ENCODE measurements around the gene CCR4. TPM values are rescaled to one million over a fixed set of nuclear protein-coding genes. Genes with fewer than 3 reads are reported as not detected.

The CCR4 gene
- polyA plus RNA-seq, 1 donor from 2014 or later = not detected

DNA sequence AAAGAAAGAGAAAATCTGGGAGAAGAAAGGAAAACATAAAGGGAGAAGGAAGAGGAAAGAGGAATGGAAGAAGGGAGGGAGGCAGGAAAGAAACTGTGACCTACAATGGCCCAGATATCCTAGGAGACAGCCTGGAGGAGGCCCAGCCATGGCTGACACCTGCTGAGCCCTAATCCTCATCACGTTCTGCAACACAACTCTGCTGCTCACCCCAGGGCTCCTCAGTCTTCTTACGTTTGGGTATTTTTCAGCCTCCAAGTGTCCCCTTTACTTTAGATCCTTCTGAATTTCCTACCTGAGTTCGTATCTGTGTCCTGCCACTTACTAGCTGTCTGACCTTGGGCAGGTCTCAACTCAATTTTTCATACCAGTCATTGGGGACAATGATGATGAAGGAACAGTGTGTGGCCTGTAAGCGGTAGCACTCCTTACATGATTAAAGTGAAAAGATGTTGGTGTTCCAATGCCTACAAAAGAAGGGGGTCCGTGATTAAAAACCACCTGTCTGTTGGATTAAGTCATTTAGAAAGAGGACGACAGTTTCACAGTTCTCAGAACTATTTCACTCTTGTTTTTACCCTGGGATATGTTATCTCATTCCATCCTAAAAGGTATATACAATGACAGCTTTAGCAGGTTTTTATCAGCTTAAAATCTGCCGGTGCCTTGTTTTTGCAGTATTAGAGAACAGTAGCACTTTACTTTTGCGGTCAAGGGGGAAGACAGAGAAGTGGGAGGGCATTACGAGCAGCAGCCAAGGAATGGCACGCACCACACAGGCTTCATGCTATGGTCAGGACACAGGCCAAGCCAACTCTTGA, 47.4 kb downstream of the CCR4 start:
- Histone ChIP-seq H3K79me2 (replicated peaks; ENCODE audit: insufficient read depth, low read length) (no peaks in the 10 kb centered on the region), H3K27ac (ENCODE audit: low read length) (no peak overlapping the region), H3K36me3 (ENCODE audit: insufficient read depth, low read length) (no peaks in the 10 kb centered on the region), H3K9ac (ENCODE audit: low read length) (no peak overlapping the region), H3F3A (ENCODE audit: insufficient read depth, low read length, poor library complexity, severe bottlenecking) (no peaks in the 10 kb centered on the region), H3K9me3 (ENCODE audit: low read length) (no peaks in the 10 kb centered on the region), H3K4me3 (ENCODE audit: low read length) (no peak overlapping the region), H4K20me1 (ENCODE audit: insufficient read depth) (no peaks in the 10 kb centered on the region), H3K9me2 (ENCODE audit: insufficient read depth, low read length) (no peaks in the 10 kb centered on the region), H3K4me2 (ENCODE audit: low read length) (no peak overlapping the region), H2AFZ (ENCODE audit: low read depth, low read length) (no peak overlapping the region), H3K27me3 (ENCODE audit: insufficient read depth, low read depth, low read length) (no peaks in the 10 kb centered on the region)
- TF ChIP-seq SMC3 (conservative IDR thresholded peaks at IDR 0.05; ENCODE audit: poor library complexity) (no peak), EZH2 (IDR thresholded peaks at IDR 0.05; ENCODE audit: borderline replicate concordance, insufficient read depth, low read length, poor library complexity, severe bottlenecking) (no peak), MXI1 (conservative IDR thresholded peaks at IDR 0.05; ENCODE audit: poor library complexity, severe bottlenecking) (no peak), REST (IDR thresholded peaks at IDR 0.05; ENCODE audit: borderline replicate concordance) (no peak), POLR2AphosphoS5 (IDR thresholded peaks at IDR 0.05) (no peak), TAF1 (IDR thresholded peaks at IDR 0.05; ENCODE audit: low read depth) (no peak), EP300 (conservative IDR thresholded peaks at IDR 0.05; ENCODE audit: poor library complexity, severe bottlenecking) (no peak), RAD21 (conservative IDR thresholded peaks at IDR 0.05) (no peak)
- TF ChIP-seq, protein P1, sequence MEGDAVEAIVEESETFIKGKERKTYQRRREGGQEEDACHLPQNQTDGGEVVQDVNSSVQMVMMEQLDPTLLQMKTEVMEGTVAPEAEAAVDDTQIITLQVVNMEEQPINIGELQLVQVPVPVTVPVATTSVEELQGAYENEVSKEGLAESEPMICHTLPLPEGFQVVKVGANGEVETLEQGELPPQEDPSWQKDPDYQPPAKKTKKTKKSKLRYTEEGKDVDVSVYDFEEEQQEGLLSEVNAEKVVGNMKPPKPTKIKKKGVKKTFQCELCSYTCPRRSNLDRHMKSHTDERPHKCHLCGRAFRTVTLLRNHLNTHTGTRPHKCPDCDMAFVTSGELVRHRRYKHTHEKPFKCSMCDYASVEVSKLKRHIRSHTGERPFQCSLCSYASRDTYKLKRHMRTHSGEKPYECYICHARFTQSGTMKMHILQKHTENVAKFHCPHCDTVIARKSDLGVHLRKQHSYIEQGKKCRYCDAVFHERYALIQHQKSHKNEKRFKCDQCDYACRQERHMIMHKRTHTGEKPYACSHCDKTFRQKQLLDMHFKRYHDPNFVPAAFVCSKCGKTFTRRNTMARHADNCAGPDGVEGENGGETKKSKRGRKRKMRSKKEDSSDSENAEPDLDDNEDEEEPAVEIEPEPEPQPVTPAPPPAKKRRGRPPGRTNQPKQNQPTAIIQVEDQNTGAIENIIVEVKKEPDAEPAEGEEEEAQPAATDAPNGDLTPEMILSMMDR (IDR thresholded peaks at IDR 0.05; ENCODE audit: poor library complexity, severe bottlenecking) = no peak

GRCh38 chr3:33000691-33001385, 49.4 kb downstream of the CCR4 start:
- H3K27ac ChIP-seq (ENCODE audit: low read length) = no peak overlapping the region
- H3F3A ChIP-seq (ENCODE audit: insufficient read depth, low read length, poor library complexity, severe bottlenecking) = no peaks in the 10 kb centered on the region
- no peaks in the 10 kb centered on the region for H3K9me2 ChIP-seq (ENCODE audit: insufficient read depth, low read length)
- no peak overlapping the region for H3K4me3 ChIP-seq (ENCODE audit: low read length)
- H2AFZ ChIP-seq (ENCODE audit: low read depth, low read length) = no peak overlapping the region
- H3K27me3 ChIP-seq (ENCODE audit: insufficient read depth, low read depth, low read length) = no peaks in the 10 kb centered on the region
- no peak overlapping the region for H3K4me2 ChIP-seq (ENCODE audit: low read length)
- H3K9ac ChIP-seq (ENCODE audit: low read length) = no peak overlapping the region
- H3K9me3 ChIP-seq (ENCODE audit: low read length) = no peaks in the 10 kb centered on the region
- H4K20me1 ChIP-seq (ENCODE audit: insufficient read depth) = no peaks in the 10 kb centered on the region
- TF ChIP-seq MXI1 (conservative IDR thresholded peaks at IDR 0.05; ENCODE audit: poor library complexity, severe bottlenecking) (no peak), SMC3 (conservative IDR thresholded peaks at IDR 0.05; ENCODE audit: poor library complexity) (no peak)
- H3K36me3 ChIP-seq (ENCODE audit: insufficient read depth, low read length) = no peaks in the 10 kb centered on the region
- no peaks in the 10 kb centered on the region for H3K79me2 ChIP-seq (replicated peaks; ENCODE audit: insufficient read depth, low read length)
